GM20431 (cell line): ENCODE measurements around the gene AMDHD2.

Experiments
- in situ Hi-C: fragments of 300-500 bp; cut with MseI, MboI; formaldehyde crosslinking; loops from one replicate; pipeline ENCODE4 v1.15.0; 2020; ENCODE audit warnings: low sequenced_read_pairs; ENCODE audit not compliant: unreplicated experiment

Gene AMDHD2

DNA sequence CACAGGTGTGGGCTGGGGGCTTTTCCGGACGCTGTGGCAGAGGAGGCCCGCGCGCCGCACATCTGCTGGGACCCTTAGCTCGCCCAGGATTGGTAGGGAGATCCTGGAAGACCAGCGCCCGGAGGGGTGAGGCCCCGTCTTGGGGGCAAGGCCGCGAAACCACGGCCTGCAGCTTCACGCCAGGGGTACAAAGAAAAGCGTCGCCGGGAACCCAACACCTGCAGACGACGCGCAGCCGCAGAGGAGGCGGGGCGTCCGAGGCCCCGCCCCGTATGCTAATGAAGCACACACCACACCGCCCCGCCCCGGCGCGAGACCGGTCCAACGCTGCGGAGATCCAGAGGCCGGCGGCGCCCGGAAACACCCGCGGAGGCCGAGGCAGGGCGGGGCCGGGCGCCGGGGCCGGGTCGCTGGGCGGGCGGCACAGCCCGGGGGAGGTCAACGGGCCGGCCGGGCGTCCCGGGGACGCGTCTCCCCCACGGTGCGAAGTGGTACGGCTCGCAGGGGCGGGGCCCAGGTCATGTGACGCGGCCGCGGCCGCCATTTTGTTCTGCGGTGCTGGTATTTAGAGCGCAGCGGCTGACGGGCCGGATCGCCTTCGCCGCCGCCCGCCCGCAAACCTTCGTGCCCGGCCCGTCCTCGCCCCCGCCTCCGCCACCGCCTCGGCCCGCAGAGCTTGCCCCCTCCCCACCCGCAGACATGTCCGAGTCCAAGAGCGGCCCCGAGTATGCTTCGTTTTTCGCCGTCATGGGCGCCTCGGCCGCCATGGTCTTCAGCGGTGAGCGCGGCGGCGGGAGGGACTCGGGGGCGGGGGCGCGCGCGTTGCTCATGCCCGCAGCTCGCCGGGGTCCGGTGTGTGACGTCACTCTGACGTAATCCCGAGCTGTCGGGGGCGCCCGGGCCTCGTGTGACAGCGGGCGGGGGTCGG lies 6.5 kb upstream of the AMDHD2 start, which contains the start of gene ATP6V0C:
Gene ATP6V0C, plus strand, starts transcription at position 548 of the 928 bp plus-strand sequence. Its CDS starts 152 bp downstream, at position 700.
- in situ Hi-C loops: no loop called here

GRCh38 chr16:2514333-2515179 lies 5.6 kb upstream of the AMDHD2 start:
- in situ Hi-C loops: no loop called here

DNA sequence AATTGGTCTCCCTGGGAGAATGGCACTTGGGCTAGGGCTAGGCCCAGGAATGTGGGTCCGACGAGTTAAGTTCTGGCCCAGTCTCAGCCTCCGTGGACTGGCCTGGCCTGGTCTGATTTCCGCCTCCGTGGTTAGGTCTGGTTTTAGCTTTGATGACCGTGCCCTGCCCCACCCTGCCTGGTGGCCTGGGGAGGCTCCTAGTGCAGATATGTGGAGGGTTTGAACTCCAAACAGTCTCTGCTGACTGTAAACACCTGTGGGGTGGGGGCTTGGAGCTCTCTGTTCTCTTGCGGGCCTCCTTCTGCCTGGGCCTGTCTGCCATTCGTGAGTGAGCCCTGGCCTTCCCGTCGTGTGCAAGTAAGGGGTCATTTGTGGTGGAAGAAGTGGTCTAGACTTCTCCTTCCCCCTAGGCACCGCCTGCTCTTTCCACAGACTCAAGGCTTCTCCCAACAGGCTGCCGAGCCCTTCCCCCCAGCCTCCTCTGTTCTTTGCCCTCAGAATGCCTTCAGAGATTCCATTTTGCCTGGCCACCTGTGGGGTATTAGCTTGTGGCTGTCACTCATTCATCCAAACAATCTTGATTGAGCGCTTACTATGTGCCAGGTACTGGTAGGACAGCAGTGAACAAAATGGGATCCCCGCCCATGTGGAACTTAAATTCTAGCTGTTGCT lies 4.9 kb upstream of the AMDHD2 start:
- in situ Hi-C loops: no loop called here

DNA sequence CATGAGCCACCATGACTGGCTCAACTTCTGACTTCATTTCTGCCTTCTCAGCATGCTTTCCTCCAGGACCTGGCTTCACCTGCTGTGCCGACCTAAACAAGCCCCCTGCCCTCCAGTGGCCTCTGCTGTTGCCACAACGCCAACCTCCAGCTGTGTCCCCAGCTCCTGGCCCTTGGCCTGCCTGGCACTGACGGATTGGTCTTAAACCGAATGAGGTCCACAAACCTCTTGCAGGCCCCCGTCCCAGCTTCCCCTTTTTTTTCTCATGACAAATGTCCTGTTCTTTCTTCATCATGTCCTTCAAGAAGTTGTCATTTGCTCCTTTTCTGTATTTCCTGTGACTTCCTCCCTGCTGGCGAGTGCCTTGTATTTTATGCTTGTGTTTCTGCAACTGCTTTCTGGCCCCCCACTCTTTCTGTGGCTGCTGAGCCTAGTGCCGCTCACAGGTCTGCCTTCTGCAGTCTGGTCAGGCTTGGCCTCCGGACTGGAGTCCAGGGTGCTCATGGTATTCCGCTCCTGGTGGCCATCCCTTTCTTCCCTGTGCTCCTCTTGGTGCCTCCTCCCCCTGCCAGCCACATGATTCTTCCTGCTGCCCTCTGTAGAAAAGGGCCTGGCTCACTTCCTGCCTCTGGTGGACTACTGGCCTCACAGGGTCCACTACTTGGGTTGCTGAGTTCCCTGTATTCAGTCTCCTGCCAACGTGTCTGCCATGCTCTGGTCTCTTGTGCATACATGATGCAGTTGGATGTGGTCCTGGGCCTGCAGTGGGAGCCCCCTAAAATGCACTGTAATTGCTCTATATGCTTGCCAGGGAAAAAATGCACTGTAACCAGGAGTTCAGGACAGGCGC lies 3.6 kb upstream of the AMDHD2 start:
- in situ Hi-C loops: no loop called here

GRCh38 chr16:2517954-2518605 lies 2.1 kb upstream of the AMDHD2 start:
- in situ Hi-C loops: no loop called here

DNA sequence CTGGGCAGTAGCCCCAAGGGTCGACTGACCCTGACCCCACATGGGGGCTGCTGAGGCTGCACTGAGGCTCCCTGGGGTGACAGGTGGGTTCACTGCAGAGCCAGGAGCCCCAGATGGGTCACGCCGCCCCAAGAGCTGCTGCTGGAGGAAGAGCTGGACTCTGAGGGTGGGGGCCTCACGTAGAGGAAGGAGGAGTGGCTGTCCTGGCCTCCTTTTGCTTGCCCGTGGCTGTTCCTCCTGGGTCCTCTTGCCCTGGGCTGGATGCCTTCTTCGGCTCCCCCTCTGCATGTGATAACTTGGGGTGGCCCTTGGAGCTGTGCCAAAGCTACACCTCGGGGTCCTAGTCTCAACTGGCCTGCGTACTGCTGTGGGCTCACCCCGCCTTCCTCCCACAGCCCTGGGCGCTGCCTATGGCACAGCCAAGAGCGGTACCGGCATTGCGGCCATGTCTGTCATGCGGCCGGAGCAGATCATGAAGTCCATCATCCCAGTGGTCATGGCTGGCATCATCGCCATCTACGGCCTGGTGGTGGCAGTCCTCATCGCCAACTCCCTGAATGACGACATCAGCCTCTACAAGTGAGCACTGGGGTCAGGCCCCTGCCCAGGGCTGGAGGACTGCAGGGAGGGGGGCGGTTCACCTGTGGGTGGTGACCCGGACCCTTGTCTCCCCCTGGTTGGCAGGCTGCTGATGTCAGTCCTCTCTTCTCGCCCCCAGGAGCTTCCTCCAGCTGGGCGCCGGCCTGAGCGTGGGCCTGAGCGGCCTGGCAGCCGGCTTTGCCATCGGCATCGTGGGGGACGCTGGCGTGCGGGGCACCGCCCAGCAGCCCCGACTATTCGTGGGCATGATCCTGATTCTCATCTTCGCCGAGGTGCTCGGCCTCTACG lies 1.1 kb upstream of the AMDHD2 start:
- in situ Hi-C loops: no loop called here

- in situ Hi-C loops: no loop called here
Measured at GRCh38 chr16:2519711-2520080, 475 bp upstream of the AMDHD2 start.

DNA sequence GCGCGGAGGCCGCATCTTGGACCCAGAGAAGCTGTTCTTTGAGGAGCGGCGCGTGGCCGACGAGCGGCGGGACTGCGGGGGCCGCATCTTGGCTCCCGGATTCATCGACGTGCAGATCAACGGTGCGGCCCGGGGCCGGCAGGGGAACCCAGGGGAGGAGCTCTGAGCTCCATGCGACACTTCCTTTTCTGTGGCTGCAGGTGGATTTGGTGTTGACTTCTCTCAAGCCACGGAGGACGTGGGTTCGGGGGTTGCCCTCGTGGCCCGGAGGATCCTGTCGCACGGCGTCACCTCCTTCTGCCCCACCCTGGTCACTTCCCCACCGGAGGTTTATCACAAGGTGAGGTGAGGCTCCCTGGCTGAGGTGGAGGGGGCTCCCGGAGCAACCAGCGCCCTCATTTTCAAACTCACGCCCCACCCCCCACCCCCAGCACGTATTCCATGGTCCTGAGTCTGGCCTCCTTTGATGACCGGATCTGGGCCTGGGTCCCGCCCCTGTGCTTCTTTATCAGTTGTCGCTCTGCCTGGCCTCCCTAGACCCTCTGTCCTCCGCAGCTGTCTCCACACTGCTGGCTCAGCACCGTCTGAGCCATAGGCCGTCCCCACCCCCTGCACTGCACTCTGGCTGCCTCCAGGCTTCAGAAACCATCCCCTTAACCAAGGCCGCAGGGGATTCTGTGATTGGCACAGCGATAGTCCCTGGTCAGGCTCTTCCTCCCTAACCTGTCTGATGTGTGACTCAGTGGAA lies 787 bp downstream of the AMDHD2 start:
- in situ Hi-C loops: no loop called here

GRCh38 chr16:2523801-2524231 lies 3.6 kb downstream of the AMDHD2 start:
- in situ Hi-C loops: no loop called here

DNA sequence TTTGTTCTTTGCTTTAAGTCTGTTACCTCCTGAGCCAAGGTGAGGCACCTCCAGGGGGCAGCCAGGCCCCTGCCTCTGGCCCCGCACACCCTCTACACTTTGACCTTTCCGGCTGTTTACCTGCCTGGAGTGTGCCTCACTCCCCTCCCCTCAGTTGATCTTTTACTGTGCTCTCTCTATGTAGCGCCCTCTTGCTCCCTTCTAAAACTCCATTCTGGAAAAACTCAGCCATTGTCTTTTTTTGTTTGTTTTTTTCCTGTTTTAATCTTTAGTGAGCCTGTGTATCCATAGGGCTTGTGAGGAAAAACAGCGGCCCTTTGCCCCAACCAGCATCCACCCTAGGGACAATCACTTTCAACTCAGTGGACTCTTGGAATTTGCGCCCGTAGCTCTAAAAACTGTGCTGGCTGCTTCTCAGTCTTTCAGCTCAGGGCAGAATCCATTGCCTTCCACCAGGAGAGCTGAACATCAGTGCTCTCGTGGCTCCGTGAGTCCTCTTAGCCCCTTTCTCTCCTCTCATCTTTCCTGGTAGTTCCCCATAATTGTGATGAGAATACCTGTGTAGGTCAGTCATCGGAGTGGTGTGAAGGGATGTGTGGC lies 4.3 kb downstream of the AMDHD2 start:
- in situ Hi-C loops: no loop called here

GRCh38 chr16:2526135-2526534 lies 6.0 kb downstream of the AMDHD2 start:
- in situ Hi-C loops: no loop called here

- in situ Hi-C loops: no loop called here
Measured at GRCh38 chr16:2527071-2527783, 7.1 kb downstream of the AMDHD2 start.

- in situ Hi-C loops: no loop called here
Measured at GRCh38 chr16:2527784-2528100, 7.6 kb downstream of the AMDHD2 start.

DNA sequence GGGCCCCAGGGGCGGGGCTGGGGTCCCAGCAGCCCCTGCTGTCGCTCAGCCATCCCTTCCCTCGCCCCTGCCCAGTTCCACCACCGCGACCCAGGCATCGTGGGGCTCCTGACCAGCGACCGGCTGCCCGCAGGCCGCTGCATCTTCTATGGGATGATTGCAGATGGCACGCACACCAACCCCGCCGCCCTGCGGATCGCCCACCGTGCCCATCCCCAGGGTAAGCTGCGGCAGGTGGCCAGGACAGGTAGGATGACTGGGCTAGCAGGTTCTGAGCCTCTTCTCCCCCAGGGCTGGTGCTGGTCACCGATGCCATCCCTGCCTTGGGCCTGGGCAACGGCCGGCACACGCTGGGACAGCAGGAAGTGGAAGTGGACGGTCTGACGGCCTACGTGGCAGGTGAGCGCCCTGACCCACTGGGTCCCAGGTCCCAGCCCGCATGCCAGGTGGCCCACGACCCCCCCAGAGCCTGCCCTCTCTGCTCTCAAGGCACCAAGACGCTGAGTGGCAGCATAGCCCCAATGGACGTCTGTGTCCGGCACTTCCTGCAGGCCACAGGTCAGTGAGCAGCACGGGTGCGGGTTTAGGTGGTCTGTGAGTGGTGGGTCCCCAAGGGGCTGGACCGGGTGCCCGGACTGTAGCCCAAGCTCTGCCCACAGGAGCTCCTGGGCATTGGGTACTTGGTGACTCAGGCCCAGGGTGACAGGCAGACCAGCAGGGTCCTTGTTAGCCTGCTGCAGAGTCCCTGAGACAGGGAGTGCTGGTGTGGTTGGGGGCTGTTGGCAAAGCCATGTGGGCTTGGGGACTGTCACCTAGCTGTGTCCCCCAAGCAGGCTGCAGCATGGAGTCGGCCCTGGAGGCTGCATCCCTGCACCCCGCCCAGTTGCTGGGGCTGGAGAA lies 8.2 kb downstream of the AMDHD2 start:
- in situ Hi-C loops: no loop called here

DNA sequence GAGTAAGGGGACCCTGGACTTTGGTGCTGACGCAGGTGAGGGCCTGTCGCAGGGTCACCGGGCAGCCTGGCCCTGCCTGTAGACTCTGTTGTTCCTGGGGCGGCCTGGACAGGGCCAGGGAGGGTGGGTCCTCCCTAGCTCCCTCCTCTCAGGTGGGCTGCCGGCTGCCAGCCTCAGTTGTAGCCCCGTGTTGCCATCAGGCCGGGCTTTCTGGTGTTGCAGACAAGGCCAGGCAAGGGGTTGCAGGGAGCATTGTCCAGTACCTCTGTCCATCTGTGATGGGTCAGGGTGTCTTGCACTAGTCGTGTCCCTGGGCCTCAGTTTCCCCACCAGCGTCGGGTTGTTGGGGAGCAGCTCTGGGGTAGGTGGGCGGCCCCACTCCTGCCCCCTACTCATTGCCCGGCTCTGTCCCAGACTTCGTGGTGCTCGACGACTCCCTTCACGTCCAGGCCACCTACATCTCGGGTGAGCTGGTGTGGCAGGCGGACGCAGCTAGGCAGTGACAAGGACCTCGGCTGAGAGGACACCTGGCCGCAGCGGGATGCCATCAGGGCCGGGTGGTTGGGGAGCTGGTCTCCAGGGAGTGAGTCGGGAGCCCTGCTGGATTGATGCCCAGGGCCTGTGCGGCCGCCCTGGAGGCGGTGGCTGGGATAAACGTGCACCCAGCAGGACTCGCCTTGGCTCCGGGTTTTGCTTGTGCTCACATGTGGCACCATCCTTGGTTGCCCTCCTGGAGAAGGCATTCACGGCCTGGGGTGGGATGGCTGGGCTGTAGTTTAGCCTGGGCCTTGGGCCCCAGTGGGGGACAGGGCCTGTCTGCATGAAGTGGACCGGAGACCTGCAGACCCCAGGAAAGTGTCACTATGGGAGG lies 9.1 kb downstream of the AMDHD2 start:
- in situ Hi-C loops: no loop called here
